ENCODE measurements around the gene NEK5.
"Not testable (repeated sequence)": the region's sequence is repeated elsewhere in the genome, so short reads cannot be mapped to it uniquely, and the experiment has no call there.

DNA sequence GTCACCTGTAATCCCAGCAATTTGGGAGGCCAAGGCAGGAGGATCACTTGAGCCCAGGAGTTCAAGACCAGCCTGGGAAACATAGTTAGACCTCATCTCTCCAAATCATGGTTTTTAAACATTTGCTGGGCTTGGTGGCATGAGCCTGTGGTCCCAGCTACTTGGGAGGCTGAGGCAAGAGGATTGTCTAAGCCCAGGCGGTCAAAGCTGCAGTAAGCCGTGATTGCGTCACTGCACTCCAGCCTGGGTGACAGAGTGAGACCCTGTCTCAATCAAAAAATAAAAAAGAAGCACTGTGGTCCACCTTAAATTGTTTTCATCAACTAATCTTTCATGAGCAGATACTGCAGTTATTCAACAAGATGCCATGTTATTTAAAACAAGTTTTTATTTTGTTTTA, 26.4 kb downstream of the NEK5 start:
- TF ChIP-seq, protein P1, sequence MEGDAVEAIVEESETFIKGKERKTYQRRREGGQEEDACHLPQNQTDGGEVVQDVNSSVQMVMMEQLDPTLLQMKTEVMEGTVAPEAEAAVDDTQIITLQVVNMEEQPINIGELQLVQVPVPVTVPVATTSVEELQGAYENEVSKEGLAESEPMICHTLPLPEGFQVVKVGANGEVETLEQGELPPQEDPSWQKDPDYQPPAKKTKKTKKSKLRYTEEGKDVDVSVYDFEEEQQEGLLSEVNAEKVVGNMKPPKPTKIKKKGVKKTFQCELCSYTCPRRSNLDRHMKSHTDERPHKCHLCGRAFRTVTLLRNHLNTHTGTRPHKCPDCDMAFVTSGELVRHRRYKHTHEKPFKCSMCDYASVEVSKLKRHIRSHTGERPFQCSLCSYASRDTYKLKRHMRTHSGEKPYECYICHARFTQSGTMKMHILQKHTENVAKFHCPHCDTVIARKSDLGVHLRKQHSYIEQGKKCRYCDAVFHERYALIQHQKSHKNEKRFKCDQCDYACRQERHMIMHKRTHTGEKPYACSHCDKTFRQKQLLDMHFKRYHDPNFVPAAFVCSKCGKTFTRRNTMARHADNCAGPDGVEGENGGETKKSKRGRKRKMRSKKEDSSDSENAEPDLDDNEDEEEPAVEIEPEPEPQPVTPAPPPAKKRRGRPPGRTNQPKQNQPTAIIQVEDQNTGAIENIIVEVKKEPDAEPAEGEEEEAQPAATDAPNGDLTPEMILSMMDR (conservative IDR thresholded peaks at IDR 0.05), result not testable (repeated sequence)
- TF ChIP-seq ZFX (IDR thresholded peaks at IDR 0.05), result not testable (repeated sequence)

Data from C4-2B (cell line).